ENCODE measurements around the gene C1orf232.

C1orf232 gene

GRCh38 chr1:26168410-26169197 lies at the start of gene C1orf232:
Gene C1orf232 (minus strand): TSS chr1:26168963. CDS start chr1:26168499, 464 bp downstream.
- Mint-ChIP-seq H3K4me3 (peak within 1 kb of the TSS; percentile 87), H3K27me3 (peaks cover 9% of the 10 kb centered on the region), H3K36me3 (ENCODE audit: insufficient read depth) (peaks cover 7% of the 10 kb centered on the region), H3K9me3 (no peaks in the 10 kb centered on the region), H3K4me1 (peaks cover 26% of the 10 kb centered on the region), H3K27ac (ENCODE audit: low read depth) (peak within 1 kb of the TSS; percentile 38)
- DNase-seq (ENCODE audit: low spot score in 2 of 2) (no peak), ATAC-seq (replicated peaks; ENCODE audit: extremely low read depth, poor library complexity, severe bottlenecking) (no peak)

DNA sequence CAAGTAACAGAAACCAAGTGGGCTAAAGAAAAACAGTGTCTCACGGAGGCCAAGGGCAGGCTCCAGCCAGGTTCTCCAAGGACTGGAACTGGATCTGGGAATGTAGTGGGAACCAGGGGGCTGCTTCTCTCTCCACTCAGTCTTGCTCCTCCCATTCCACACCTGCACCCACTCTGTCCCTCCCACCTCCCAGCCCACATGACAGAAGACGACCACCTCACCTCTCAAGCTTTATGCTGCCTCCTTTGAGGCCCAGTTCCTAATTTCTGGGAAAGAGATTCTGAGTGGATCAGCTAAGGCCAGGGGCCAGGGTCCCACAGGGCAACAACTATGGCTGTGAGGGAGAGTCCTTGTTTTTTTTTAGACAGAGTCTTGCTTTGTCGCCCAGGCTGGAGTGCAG lies 46.5 kb upstream of the C1orf232 start:
- ATAC-seq (replicated peaks; ENCODE audit: extremely low read depth, poor library complexity, severe bottlenecking) = no peak
- H3K27me3 Mint-ChIP-seq = peaks cover 12% of the 10 kb centered on the region
- DNase-seq (ENCODE audit: low spot score in 2 of 2) = no peak
- H3K36me3 Mint-ChIP-seq (ENCODE audit: insufficient read depth) = no peaks in the 10 kb centered on the region
- H3K9me3 Mint-ChIP-seq = no peaks in the 10 kb centered on the region
- no peak overlapping the region for H3K27ac Mint-ChIP-seq (ENCODE audit: low read depth)
- no peak overlapping the region for H3K4me3 Mint-ChIP-seq
- no peaks in the 10 kb centered on the region for H3K4me1 Mint-ChIP-seq

DNA sequence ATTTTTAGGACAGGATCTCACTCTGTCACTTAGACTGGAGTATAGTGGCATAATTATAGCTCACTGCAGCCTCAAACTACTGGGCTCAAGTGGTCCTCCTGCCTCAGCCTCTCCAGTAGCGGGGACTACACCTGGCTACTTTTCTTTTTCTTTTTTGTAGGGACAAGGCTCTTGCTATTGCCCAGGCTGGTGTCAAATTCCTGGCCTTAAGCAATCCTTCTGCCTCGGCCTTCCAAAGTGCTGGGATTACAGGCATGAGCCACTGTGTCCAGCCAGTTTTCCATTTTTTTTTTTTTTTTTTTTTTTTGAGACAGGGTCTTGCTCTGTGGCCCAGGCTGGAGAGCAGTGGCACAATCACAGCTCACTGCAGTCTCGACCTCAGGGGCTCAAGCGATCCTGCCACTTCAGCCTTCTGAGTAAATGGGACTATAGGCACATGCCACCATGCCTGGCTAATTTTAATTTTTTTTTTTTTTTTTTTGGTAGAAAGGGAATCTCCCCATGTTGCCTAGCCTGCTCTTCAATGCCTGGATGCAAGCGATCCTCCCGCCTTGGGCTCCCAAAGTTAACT lies 44.7 kb upstream of the C1orf232 start:
- H3K36me3 Mint-ChIP-seq (ENCODE audit: insufficient read depth) = no peaks in the 10 kb centered on the region
- no peak for ATAC-seq (replicated peaks; ENCODE audit: extremely low read depth, poor library complexity, severe bottlenecking)
- H3K4me1 Mint-ChIP-seq = no peaks in the 10 kb centered on the region
- no peaks in the 10 kb centered on the region for H3K9me3 Mint-ChIP-seq
- no peak for DNase-seq (ENCODE audit: low spot score in 2 of 2)
- H3K27me3 Mint-ChIP-seq = no peaks in the 10 kb centered on the region
- H3K27ac Mint-ChIP-seq (ENCODE audit: low read depth) = no peak overlapping the region
- no peak overlapping the region for H3K4me3 Mint-ChIP-seq

DNA sequence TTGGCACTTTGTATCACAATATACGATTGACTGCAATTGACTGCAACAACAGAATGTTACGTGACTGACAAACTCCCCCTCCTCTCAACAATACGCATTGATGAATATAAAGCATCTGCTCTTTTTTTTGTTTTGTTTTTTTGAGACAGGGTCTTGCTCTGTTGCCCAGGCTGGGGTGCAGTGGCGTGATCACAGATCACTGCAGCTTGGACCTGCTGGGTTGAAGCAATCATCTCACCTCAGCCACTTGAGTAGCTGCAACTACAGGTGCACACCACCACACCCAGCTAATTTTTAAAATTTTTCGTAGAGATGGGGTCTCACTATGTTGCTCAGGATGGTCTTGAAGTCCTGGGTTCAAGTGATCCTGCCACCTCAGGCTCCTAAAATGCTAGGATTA lies 44.0 kb upstream of the C1orf232 start:
- Mint-ChIP-seq H3K4me3 (no peak overlapping the region), H3K9me3 (no peaks in the 10 kb centered on the region), H3K27ac (ENCODE audit: low read depth) (no peak overlapping the region), H3K4me1 (no peaks in the 10 kb centered on the region), H3K36me3 (ENCODE audit: insufficient read depth) (no peaks in the 10 kb centered on the region), H3K27me3 (no peaks in the 10 kb centered on the region)
- ATAC-seq (replicated peaks; ENCODE audit: extremely low read depth, poor library complexity, severe bottlenecking) (no peak), DNase-seq (ENCODE audit: low spot score in 2 of 2) (no peak)

- Mint-ChIP-seq H3K27me3 (no peaks in the 10 kb centered on the region), H3K27ac (ENCODE audit: low read depth) (no peak overlapping the region), H3K36me3 (ENCODE audit: insufficient read depth) (no peaks in the 10 kb centered on the region), H3K4me3 (no peak overlapping the region), H3K9me3 (no peaks in the 10 kb centered on the region), H3K4me1 (no peaks in the 10 kb centered on the region)
- DNase-seq (ENCODE audit: low spot score in 2 of 2) = no peak
- ATAC-seq (replicated peaks; ENCODE audit: extremely low read depth, poor library complexity, severe bottlenecking) = no peak
These were observed 41.5 kb upstream of the C1orf232 start for GRCh38 chr1:26210147-26210870.

- Mint-ChIP-seq H3K4me1 (peaks cover 18% of the 10 kb centered on the region), H3K4me3 (no peak overlapping the region), H3K9me3 (no peaks in the 10 kb centered on the region), H3K27ac (ENCODE audit: low read depth) (no peak overlapping the region), H3K27me3 (peaks cover 4% of the 10 kb centered on the region), H3K36me3 (ENCODE audit: insufficient read depth) (no peaks in the 10 kb centered on the region)
- ATAC-seq (replicated peaks; ENCODE audit: extremely low read depth, poor library complexity, severe bottlenecking) (no peak), DNase-seq (ENCODE audit: low spot score in 2 of 2) (no peak)
These were observed 35.0 kb upstream of the C1orf232 start for GRCh38 chr1:26203642-26204318.

DNA sequence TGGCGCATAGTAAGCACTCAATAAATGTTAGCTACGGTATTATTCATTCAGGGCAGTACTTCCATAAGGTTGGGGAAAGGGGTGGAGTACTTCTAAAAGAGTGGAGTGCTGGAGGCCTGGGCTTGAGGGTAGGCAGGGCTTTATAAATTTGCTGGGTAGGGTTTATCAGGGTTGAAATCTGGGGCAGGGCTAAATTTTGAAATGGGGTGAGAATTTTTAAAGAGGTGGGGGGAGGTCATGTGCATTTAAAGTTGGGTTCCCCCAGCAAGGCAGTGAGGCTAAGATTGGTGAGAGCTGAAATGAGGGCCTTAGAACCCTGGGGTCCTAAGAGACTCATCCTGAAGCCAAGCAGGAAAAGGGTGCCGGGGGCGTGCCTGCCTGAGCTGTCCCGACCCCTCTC lies 31.6 kb upstream of the C1orf232 start:
- Mint-ChIP-seq H3K4me3 (no peak overlapping the region), H3K27ac (ENCODE audit: low read depth) (no peak overlapping the region), H3K36me3 (ENCODE audit: insufficient read depth) (no peaks in the 10 kb centered on the region), H3K9me3 (no peaks in the 10 kb centered on the region), H3K27me3 (peaks cover 17% of the 10 kb centered on the region), H3K4me1 (peaks cover 18% of the 10 kb centered on the region)
- ATAC-seq (replicated peaks; ENCODE audit: extremely low read depth, poor library complexity, severe bottlenecking) (no peak), DNase-seq (ENCODE audit: low spot score in 2 of 2) (no peak)

DNA sequence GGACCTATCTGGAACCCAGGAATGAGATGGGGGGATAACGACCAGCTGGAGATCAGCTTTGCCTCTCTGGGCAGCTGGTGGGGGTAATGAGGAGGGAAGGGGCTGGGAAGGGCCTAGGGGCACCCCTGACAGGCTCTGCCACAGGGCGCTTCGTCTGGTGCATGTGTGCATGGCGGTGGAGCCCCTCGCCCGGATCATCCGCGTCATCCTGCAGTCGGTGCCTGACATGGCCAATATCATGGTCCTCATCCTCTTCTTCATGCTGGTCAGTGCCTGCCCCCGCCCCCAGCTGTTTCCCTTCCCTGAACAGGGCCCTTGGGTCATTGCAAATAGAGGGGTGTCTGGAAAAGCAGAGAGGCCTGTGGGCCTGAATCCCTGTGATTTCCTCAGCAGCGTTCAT lies 29.1 kb upstream of the C1orf232 start:
- Mint-ChIP-seq H3K36me3 (ENCODE audit: insufficient read depth) (no peaks in the 10 kb centered on the region), H3K27me3 (peaks cover 17% of the 10 kb centered on the region), H3K27ac (ENCODE audit: low read depth) (no peak overlapping the region), H3K4me3 (no peak overlapping the region), H3K9me3 (no peaks in the 10 kb centered on the region), H3K4me1 (peaks cover 18% of the 10 kb centered on the region)
- no peak for ATAC-seq (replicated peaks; ENCODE audit: extremely low read depth, poor library complexity, severe bottlenecking)
- no peak for DNase-seq (ENCODE audit: low spot score in 2 of 2)

GRCh38 chr1:26197301-26197700 lies 28.5 kb upstream of the C1orf232 start:
- ATAC-seq (replicated peaks; ENCODE audit: extremely low read depth, poor library complexity, severe bottlenecking) (no peak), DNase-seq (ENCODE audit: low spot score in 2 of 2) (no peak)
- Mint-ChIP-seq H3K4me1 (peaks cover 14% of the 10 kb centered on the region), H3K4me3 (no peak overlapping the region), H3K27me3 (peaks cover 17% of the 10 kb centered on the region), H3K9me3 (no peaks in the 10 kb centered on the region), H3K36me3 (ENCODE audit: insufficient read depth) (no peaks in the 10 kb centered on the region), H3K27ac (ENCODE audit: low read depth) (no peak overlapping the region)

GRCh38 chr1:26195805-26196204 lies 27.0 kb upstream of the C1orf232 start:
- H3K27me3 Mint-ChIP-seq = peaks cover 17% of the 10 kb centered on the region
- no peak overlapping the region for H3K27ac Mint-ChIP-seq (ENCODE audit: low read depth)
- H3K9me3 Mint-ChIP-seq = no peaks in the 10 kb centered on the region
- peaks cover 14% of the 10 kb centered on the region for H3K4me1 Mint-ChIP-seq
- DNase-seq (ENCODE audit: low spot score in 2 of 2) (no peak), ATAC-seq (replicated peaks; ENCODE audit: extremely low read depth, poor library complexity, severe bottlenecking) (no peak)
- no peak overlapping the region for H3K4me3 Mint-ChIP-seq
- no peaks in the 10 kb centered on the region for H3K36me3 Mint-ChIP-seq (ENCODE audit: insufficient read depth)

- H3K27me3 Mint-ChIP-seq = no peaks in the 10 kb centered on the region
- DNase-seq (ENCODE audit: low spot score in 2 of 2) = no peak
These were observed 23.0 kb upstream of the C1orf232 start for GRCh38 chr1:26191739-26192138.

GRCh38 chr1:26190373-26190987 lies 21.7 kb upstream of the C1orf232 start, which contains the start of gene CATSPER4:
Gene CATSPER4 (plus strand): TSS chr1:26190602. CDS start chr1:26190628, 26 bp downstream.
- no peak for ATAC-seq (replicated peaks; ENCODE audit: extremely low read depth, poor library complexity, severe bottlenecking)
- Mint-ChIP-seq H3K27ac (ENCODE audit: low read depth) (no peak within 1 kb of the TSS), H3K27me3 (no peaks in the 10 kb centered on the region), H3K36me3 (ENCODE audit: insufficient read depth) (no peaks in the 10 kb centered on the region), H3K4me3 (no peak within 1 kb of the TSS), H3K9me3 (no peaks in the 10 kb centered on the region), H3K4me1 (peaks cover 9% of the 10 kb centered on the region)
- no peak for DNase-seq (ENCODE audit: low spot score in 2 of 2)

More at GRCh38 chr1:26191739-26192138, 23.0 kb upstream of the C1orf232 start:
- no peaks in the 10 kb centered on the region for H3K36me3 Mint-ChIP-seq (ENCODE audit: insufficient read depth)
- no peak overlapping the region for H3K27ac Mint-ChIP-seq (ENCODE audit: low read depth)
- no peak for ATAC-seq (replicated peaks; ENCODE audit: extremely low read depth, poor library complexity, severe bottlenecking)
- H3K4me1 Mint-ChIP-seq = peaks cover 9% of the 10 kb centered on the region
- H3K9me3 Mint-ChIP-seq = no peaks in the 10 kb centered on the region
- peak overlapping the region; percentile 3 for H3K4me3 Mint-ChIP-seq
